Peyer's patch (tissue), 4 donors: Measurements from ENCODE around the gene SULF2. TPM values are rescaled to one million over a fixed set of nuclear protein-coding genes. Genes with fewer than 3 reads are reported as not detected.

Experiments used
- DNase-seq, 3 donors: peaks; one replicate each; pipeline ENCODE4 v3.0.0-alpha.2; 2017 to 2019
- H3K27ac ChIP-seq, 4 donors: fragments of 200-600 bp; sonication (generic); one replicate each; pipeline ENCODE4 v1.5.1; 2016 to 2019
- H3K27me3 ChIP-seq, 2 donors: fragments of 200-600 bp; sonication (generic); one replicate each; pipeline ENCODE4 v1.5.1; 2019
- H3K36me3 ChIP-seq, 3 donors: fragments of 200-600 bp; sonication (generic); one replicate each; pipeline ENCODE4 v1.5.1; 2016 to 2019
- H3K4me1 ChIP-seq, 4 donors: fragments of 200-600 bp; sonication (generic); one replicate each; pipeline ENCODE4 v1.5.1; 2016 to 2019
- H3K4me3 ChIP-seq, 4 donors: fragments of 200-600 bp; sonication (generic); 1 replicate in 3 of 4; 2 replicates in 1 of 4; pipeline ENCODE4 v1.5.1; 2016 to 2019; ENCODE audit warnings: mild to moderate bottlenecking in 1 of 4
- H3K9me3 ChIP-seq, 4 donors: fragments of 200-600 bp; sonication (generic); one replicate each; pipeline ENCODE4 v1.5.1; 2016 to 2019; ENCODE audit warnings: mild to moderate bottlenecking in 1 of 4
- CTCF ChIP-seq, 6 experiments: fragments of 450-650 bp in 4 of 6; fragments of 200-600 bp in 2 of 6; sonication (generic) in 1 of 6; IDR thresholded peaks; one replicate each; pipeline ENCODE4 v1.5.1; 2017 to 2019; ENCODE audit warnings: antibody characterized with exemption in 6 of 6, mild to moderate bottlenecking in 3 of 6, moderate library complexity in 1 of 6
- POLR2A ChIP-seq, 2 donors: fragments of 450-650 bp; IDR thresholded peaks; one replicate each; pipeline ENCODE4 v1.5.1; 2017; ENCODE audit warnings: antibody characterized with exemption in 2 of 2, mild to moderate bottlenecking in 2 of 2, moderate library complexity in 2 of 2
- total RNA-seq, 4 donors: library from RNA; depleted of rRNA; stranded (reverse); fragments of >200 nt; gene quantifications; one replicate each; pipeline ENCODE4 v1.1.0, GENCODE V29; 2016

SULF2 gene
- total RNA-seq, 4 donors from 2014 or later = 32.4 to 168 (median 52.5) TPM

- no peak for DNase-seq
- Histone ChIP-seq H3K36me3 (no peaks in the 10 kb centered on the region), H3K4me1 (no peaks in the 10 kb centered on the region), H3K4me3 (no peak overlapping the region), H3K27ac (no peak overlapping the region), H3K27me3 (no peaks in the 10 kb centered on the region), H3K9me3 (no peaks in the 10 kb centered on the region)
- TF ChIP-seq CTCF (IDR thresholded peaks at IDR 0.05) = no peak
- TF ChIP-seq POLR2A (IDR thresholded peaks at IDR 0.05) = no peak
Observed at GRCh38 chr20:47740121-47740861, 45.0 kb downstream of the SULF2 start.

GRCh38 chr20:47737923-47738322 lies 47.4 kb downstream of the SULF2 start:
- no peak for DNase-seq
- Histone ChIP-seq H3K9me3 (no peaks in the 10 kb centered on the region), H3K36me3 (no peaks in the 10 kb centered on the region), H3K4me3 (no peak overlapping the region), H3K27ac (no peak overlapping the region), H3K27me3 (no peaks in the 10 kb centered on the region), H3K4me1 (no peaks in the 10 kb centered on the region)
- TF ChIP-seq CTCF (IDR thresholded peaks at IDR 0.05) (no peak), POLR2A (IDR thresholded peaks at IDR 0.05) (no peak)

- Histone ChIP-seq H3K4me3 (no peak overlapping the region), H3K4me1 (no peaks in the 10 kb centered on the region), H3K27me3 (no peaks in the 10 kb centered on the region), H3K27ac (no peak overlapping the region), H3K36me3 (no peaks in the 10 kb centered on the region), H3K9me3 (no peaks in the 10 kb centered on the region)
- no peak for DNase-seq
- TF ChIP-seq CTCF (IDR thresholded peaks at IDR 0.05) (no peak), POLR2A (IDR thresholded peaks at IDR 0.05) (no peak)
Observed at GRCh38 chr20:47736570-47737152, 48.6 kb downstream of the SULF2 start.

- TF ChIP-seq CTCF (IDR thresholded peaks at IDR 0.05) = no peak
- TF ChIP-seq POLR2A (IDR thresholded peaks at IDR 0.05) = no peak
- peak in 1 of 3 donors; percentile 53 for DNase-seq
- H3K9me3 ChIP-seq = no peaks in the 10 kb centered on the region
- no peaks in the 10 kb centered on the region for H3K4me1 ChIP-seq
- no peaks in the 10 kb centered on the region for H3K27me3 ChIP-seq
- no peak overlapping the region for H3K27ac ChIP-seq
- no peak overlapping the region for H3K4me3 ChIP-seq
- H3K36me3 ChIP-seq = no peaks in the 10 kb centered on the region
Observed at GRCh38 chr20:47735412-47736400, 49.6 kb downstream of the SULF2 start.

GRCh38 chr20:47734870-47735269 lies 50.4 kb downstream of the SULF2 start:
- DNase-seq = no peak
- no peaks in the 10 kb centered on the region for H3K4me1 ChIP-seq
- no peak overlapping the region for H3K4me3 ChIP-seq
- H3K27me3 ChIP-seq = no peaks in the 10 kb centered on the region
- no peak overlapping the region for H3K27ac ChIP-seq
- TF ChIP-seq CTCF (IDR thresholded peaks at IDR 0.05) (no peak), POLR2A (IDR thresholded peaks at IDR 0.05) (no peak)
- H3K9me3 ChIP-seq = no peaks in the 10 kb centered on the region
- no peaks in the 10 kb centered on the region for H3K36me3 ChIP-seq
